Mesendoderm (in vitro differentiated cells): ENCODE results near the gene CPNE4.

Source experiments
- DNase-seq: peaks from one replicate; pipeline ENCODE4 v3.0.0; 2013
- H2AK5ac ChIP-seq: 2 replicates; pipeline ENCODE4 v1.6.1; 2013; ENCODE audit warnings: low read length, inconsistent platforms
- H2BK120ac ChIP-seq: 2 replicates; pipeline ENCODE4 v1.6.1; 2013; ENCODE audit warnings: low read depth, mild to moderate bottlenecking, low read length, moderate library complexity, mixed read lengths
- H2BK15ac ChIP-seq: replicated peaks from 2 replicates; pipeline ENCODE4 v1.6.1; 2013; ENCODE audit warnings: low read depth, mild to moderate bottlenecking, moderate library complexity
- H2BK5ac ChIP-seq: 2 replicates; pipeline ENCODE4 v1.6.1; 2013; ENCODE audit warnings: low read length, inconsistent platforms
- H3K18ac ChIP-seq: 2 replicates; pipeline ENCODE4 v1.6.1; 2013; ENCODE audit warnings: mild to moderate bottlenecking, low read length, mixed read lengths
- H3K23ac ChIP-seq: one replicate; pipeline ENCODE4 v1.6.1; 2013; ENCODE audit warnings: low read length
- H3K27ac ChIP-seq: 2 replicates; pipeline ENCODE4 v1.5.1; 2013; ENCODE audit warnings: low read depth, mild to moderate bottlenecking, inconsistent platforms, low read length, moderate library complexity
- H3K27me3 ChIP-seq: 2 replicates; pipeline ENCODE4 v1.6.1; 2013; ENCODE audit warnings: low read length, control low read depth, mild to moderate bottlenecking, inconsistent platforms; ENCODE audit not compliant: insufficient read depth, poor library complexity
- H3K36me3 ChIP-seq: 2 replicates; pipeline ENCODE4 v1.6.1; 2013; ENCODE audit warnings: low read length, inconsistent platforms; ENCODE audit not compliant: control insufficient read depth, insufficient read depth
- H3K4ac ChIP-seq: one replicate; pipeline ENCODE4 v1.6.1; 2013; ENCODE audit warnings: low read depth, mild to moderate bottlenecking, low read length, moderate library complexity
- H3K4me1 ChIP-seq: 2 replicates; pipeline ENCODE4 v1.6.1; 2013; ENCODE audit warnings: low read depth, low read length, inconsistent platforms; ENCODE audit not compliant: control insufficient read depth
- H3K4me2 ChIP-seq: 2 replicates; pipeline ENCODE4 v1.6.1; 2013; ENCODE audit warnings: low read length
- H3K4me3 ChIP-seq: 2 replicates; pipeline ENCODE4 v1.5.1; 2013; ENCODE audit warnings: mild to moderate bottlenecking, low read length
- H3K56ac ChIP-seq: one replicate; pipeline ENCODE4 v1.6.1; 2013; ENCODE audit warnings: low read length
- H3K79me1 ChIP-seq: 2 replicates; pipeline ENCODE4 v1.6.1; 2013; ENCODE audit warnings: low read length, inconsistent platforms
- H3K79me2 ChIP-seq: 2 replicates; pipeline ENCODE4 v1.6.1; 2013; ENCODE audit warnings: mild to moderate bottlenecking, low read length; ENCODE audit not compliant: control insufficient read depth, insufficient read depth
- H3K9ac ChIP-seq: 2 replicates; pipeline ENCODE4 v1.6.1; 2013; ENCODE audit warnings: low read length, inconsistent platforms
- H4K5ac ChIP-seq: one replicate; pipeline ENCODE4 v1.6.1; 2013; ENCODE audit warnings: low read length
- H4K8ac ChIP-seq: one replicate; pipeline ENCODE4 v1.6.1; 2013; ENCODE audit warnings: low read depth, mild to moderate bottlenecking, control low read depth, low read length, moderate library complexity
- WGBS: extraction: QIAGEN DNeasy Blood & Tissue Kit; methylation state at CpG from one replicate; pipeline ENCODE4 v1.1.7; 2013; ENCODE audit warnings: low lambda C conversion rate, missing lambda C conversion rate; ENCODE audit not compliant: insufficient coverage; ENCODE audit errors: extremely low coverage; 5-methylcytosine and 5-hydroxymethylcytosine counted together

Gene CPNE4

DNA sequence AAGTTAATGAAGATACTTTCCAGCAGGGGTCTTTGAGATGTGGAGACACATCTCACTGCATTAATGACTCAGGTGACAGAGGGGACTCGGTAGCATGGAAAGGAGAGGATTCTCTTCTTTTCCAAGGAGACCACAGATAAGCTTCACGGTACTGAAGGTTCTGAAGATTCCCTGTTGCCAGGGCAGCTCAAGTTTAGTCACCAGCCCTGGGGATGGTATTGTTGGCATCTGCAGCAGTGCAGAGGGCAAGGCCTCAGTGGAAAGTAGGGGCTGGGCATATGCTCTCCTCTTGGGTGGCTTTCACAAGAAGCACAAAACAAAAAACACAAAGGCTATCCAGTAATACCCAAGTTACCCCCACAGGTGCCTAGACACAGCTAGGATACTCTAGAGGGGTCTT, 494.0 kb downstream of the CPNE4 start:
- Histone ChIP-seq H3K4me2 (no peak overlapping the region), H2BK5ac (no peak overlapping the region), H3K56ac (no peak overlapping the region), H3K79me1 (no peaks in the 10 kb centered on the region), H3K9ac (no peak overlapping the region), H3K27ac (no peak overlapping the region), H3K4me1 (no peaks in the 10 kb centered on the region), H2AK5ac (no peak overlapping the region), H3K27me3 (no peaks in the 10 kb centered on the region), H3K23ac (no peak overlapping the region), H2BK120ac (no peak overlapping the region), H4K8ac (no peak overlapping the region), H4K5ac (no peak overlapping the region), H3K4ac (no peak overlapping the region), H2BK15ac (no peak overlapping the region), H3K4me3 (no peak overlapping the region), H3K79me2 (no peaks in the 10 kb centered on the region), H3K18ac (no peak overlapping the region), H3K36me3 (no peaks in the 10 kb centered on the region)
- no peak for DNase-seq
- WGBS = no CpG with 5 or more reads among the region's 2 CpGs

DNA sequence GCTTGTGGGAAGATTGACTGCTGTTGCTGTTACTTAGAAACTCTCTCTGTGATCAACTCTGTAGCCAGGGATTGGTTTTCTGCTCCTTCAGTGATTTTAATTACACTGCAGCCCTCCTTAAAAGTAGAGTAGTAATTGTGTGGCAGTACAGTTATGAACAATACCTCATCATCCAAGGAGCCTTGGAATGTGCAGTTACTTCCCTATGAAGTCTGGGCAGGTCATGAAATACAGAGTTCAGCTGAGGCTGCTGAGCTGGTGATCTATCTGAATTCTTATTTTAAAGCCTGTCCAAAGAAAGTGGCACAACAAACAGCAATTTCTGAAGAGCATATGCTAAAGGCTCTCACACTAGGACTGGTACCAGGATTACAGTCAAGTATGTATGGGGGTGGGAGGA, 494.7 kb downstream of the CPNE4 start:
- H3K4me3 ChIP-seq = no peak overlapping the region

DNA sequence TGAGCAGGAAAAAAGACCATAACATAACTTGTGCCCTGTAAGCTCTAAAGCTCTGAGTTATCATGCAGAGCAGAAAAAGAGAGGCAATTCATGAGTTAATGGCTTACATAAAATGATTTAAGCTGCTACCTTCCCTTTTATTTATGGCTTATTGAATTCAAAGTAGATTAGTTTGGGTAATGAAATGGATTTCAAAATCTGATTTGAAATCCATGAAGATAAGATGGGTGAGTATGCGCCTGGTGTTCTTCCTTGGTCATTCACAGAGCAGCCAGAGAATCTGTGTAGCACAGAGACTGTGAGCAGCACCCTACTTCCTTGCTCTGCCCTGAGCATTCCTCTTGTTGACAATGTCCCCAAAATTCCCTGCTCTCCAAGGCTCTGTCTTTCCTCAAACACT, 495.8 kb downstream of the CPNE4 start:
- no CpG with 5 or more reads among the region's 1 CpG for WGBS
- H2BK15ac ChIP-seq = no peak overlapping the region
- no peak overlapping the region for H4K5ac ChIP-seq
- H3K9ac ChIP-seq = no peak overlapping the region
- H3K79me1 ChIP-seq = no peaks in the 10 kb centered on the region
- no peak overlapping the region for H2BK5ac ChIP-seq
- H3K4me3 ChIP-seq = no peak overlapping the region
- peaks cover 2% of the 10 kb centered on the region for H3K4me1 ChIP-seq
- H3K27ac ChIP-seq = no peak overlapping the region
- H3K56ac ChIP-seq = no peak overlapping the region
- no peak overlapping the region for H3K4ac ChIP-seq
- no peak overlapping the region for H2AK5ac ChIP-seq
- no peak overlapping the region for H2BK120ac ChIP-seq
- H3K18ac ChIP-seq = no peak overlapping the region
- no peaks in the 10 kb centered on the region for H3K27me3 ChIP-seq
- no peak overlapping the region for H3K4me2 ChIP-seq
- DNase-seq = no peak
- H3K23ac ChIP-seq = no peak overlapping the region
- no peaks in the 10 kb centered on the region for H3K36me3 ChIP-seq
- no peak overlapping the region for H4K8ac ChIP-seq
- no peaks in the 10 kb centered on the region for H3K79me2 ChIP-seq

More for the DNA sequence above, 494.7 kb downstream of the CPNE4 start:
- Histone ChIP-seq H3K56ac (no peak overlapping the region), H3K36me3 (no peaks in the 10 kb centered on the region), H4K8ac (no peak overlapping the region), H2BK5ac (no peak overlapping the region), H2BK120ac (no peak overlapping the region), H3K4ac (no peak overlapping the region), H3K9ac (no peak overlapping the region), H4K5ac (no peak overlapping the region), H3K79me2 (no peaks in the 10 kb centered on the region), H3K27ac (no peak overlapping the region), H2BK15ac (no peak overlapping the region), H2AK5ac (no peak overlapping the region), H3K79me1 (no peaks in the 10 kb centered on the region), H3K18ac (no peak overlapping the region), H3K4me2 (no peak overlapping the region), H3K23ac (no peak overlapping the region), H3K27me3 (no peaks in the 10 kb centered on the region), H3K4me1 (no peaks in the 10 kb centered on the region)
- no peak for DNase-seq

DNA sequence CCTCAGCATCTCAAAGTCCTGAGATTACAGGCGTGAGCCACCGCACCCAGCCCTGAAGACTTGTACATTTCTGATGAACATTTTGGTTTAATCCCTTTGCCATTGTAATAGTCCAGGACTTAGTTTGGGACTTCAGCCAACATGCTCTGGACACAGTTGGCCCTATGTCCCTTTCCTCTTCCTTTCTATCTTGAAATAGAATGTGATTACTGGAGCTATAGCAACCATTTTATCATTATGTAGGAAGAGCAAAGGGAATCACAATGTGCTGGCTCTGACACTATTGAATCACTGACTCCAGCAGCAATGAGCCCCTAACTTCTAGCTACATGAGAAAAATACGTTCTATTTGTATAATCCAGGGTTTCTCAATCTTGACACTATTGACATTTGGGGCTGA, 497.3 kb downstream of the CPNE4 start:
- Histone ChIP-seq H2AK5ac (no peak overlapping the region), H3K9ac (no peak overlapping the region), H3K27ac (no peak overlapping the region), H4K5ac (no peak overlapping the region), H3K18ac (no peak overlapping the region), H4K8ac (no peak overlapping the region), H2BK120ac (no peak overlapping the region), H3K79me1 (no peaks in the 10 kb centered on the region), H2BK5ac (no peak overlapping the region), H3K36me3 (no peaks in the 10 kb centered on the region), H3K4me1 (peaks cover 2% of the 10 kb centered on the region), H2BK15ac (no peak overlapping the region), H3K56ac (no peak overlapping the region), H3K23ac (no peak overlapping the region), H3K4ac (no peak overlapping the region), H3K27me3 (no peaks in the 10 kb centered on the region), H3K79me2 (no peaks in the 10 kb centered on the region), H3K4me2 (no peak overlapping the region), H3K4me3 (no peak overlapping the region)
- WGBS = no CpG with 5 or more reads among the region's 3 CpGs
- no peak for DNase-seq

DNA sequence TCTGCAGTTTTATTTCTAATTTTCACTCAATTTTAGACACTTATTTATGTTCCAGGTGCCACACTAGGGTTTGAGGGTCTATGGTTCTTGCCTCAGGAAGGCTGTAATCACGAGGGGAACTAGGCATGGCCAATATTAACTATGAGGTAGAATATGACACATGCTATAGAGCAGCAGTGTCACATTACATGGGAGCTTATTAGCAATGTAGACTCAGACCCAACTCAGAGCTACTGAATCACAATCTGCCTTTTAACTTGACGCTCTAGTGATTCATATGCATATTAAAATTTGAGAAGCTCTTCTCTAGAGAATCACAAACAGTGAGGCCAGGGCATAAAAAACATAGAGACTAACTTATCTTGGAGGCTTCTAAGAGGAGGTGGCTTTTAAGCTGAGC, 499.2 kb downstream of the CPNE4 start:
- no peak overlapping the region for H2BK5ac ChIP-seq
- no CpG with 5 or more reads among the region's 2 CpGs for WGBS
- H3K56ac ChIP-seq = no peak overlapping the region
- no peaks in the 10 kb centered on the region for H3K79me1 ChIP-seq
- H3K9ac ChIP-seq = no peak overlapping the region
- no peaks in the 10 kb centered on the region for H3K79me2 ChIP-seq
- no peak overlapping the region for H3K23ac ChIP-seq
- H3K36me3 ChIP-seq = no peaks in the 10 kb centered on the region
- no peak overlapping the region for H4K5ac ChIP-seq
- no peak overlapping the region for H3K4me3 ChIP-seq
- peaks cover 2% of the 10 kb centered on the region for H3K4me1 ChIP-seq
- H4K8ac ChIP-seq = no peak overlapping the region
- H3K27me3 ChIP-seq = no peaks in the 10 kb centered on the region
- H3K4ac ChIP-seq = no peak overlapping the region
- DNase-seq = no peak
- no peak overlapping the region for H2AK5ac ChIP-seq
- H2BK15ac ChIP-seq = no peak overlapping the region
- H3K18ac ChIP-seq = no peak overlapping the region
- no peak overlapping the region for H3K27ac ChIP-seq
- no peak overlapping the region for H3K4me2 ChIP-seq
- no peak overlapping the region for H2BK120ac ChIP-seq

DNA sequence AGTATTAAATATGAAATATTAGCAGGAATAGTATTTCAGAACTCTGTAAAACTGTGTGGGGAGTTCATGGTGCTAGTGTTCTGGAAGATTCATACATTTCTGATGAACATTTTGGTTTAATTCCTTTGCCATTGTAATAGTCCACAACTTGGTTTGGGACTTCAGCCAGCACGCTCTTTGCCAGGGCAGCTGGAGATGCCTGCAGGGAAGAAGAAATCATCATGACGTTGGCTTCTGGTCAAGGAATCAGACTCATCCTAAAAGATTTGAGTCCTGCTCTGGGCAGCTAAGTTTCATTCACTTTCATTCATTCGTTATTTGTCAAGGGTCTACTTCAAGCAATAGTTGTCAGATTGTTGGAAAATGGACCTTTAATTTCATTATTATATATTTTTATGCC, 499.7 kb downstream of the CPNE4 start:
- Histone ChIP-seq H3K4ac (no peak overlapping the region), H2BK15ac (no peak overlapping the region), H3K18ac (no peak overlapping the region)

More for the DNA sequence above, 499.7 kb downstream of the CPNE4 start:
- H2BK5ac ChIP-seq = no peak overlapping the region
- H3K27me3 ChIP-seq = no peaks in the 10 kb centered on the region
- H3K4me1 ChIP-seq = peaks cover 2% of the 10 kb centered on the region
- no peak overlapping the region for H4K8ac ChIP-seq
- H3K4me3 ChIP-seq = no peak overlapping the region
- H3K36me3 ChIP-seq = no peaks in the 10 kb centered on the region
- DNase-seq = no peak
- no peak overlapping the region for H3K4me2 ChIP-seq
- H3K27ac ChIP-seq = no peak overlapping the region
- no peaks in the 10 kb centered on the region for H3K79me1 ChIP-seq
- no peak overlapping the region for H3K56ac ChIP-seq
- H2AK5ac ChIP-seq = no peak overlapping the region
- no peak overlapping the region for H3K23ac ChIP-seq
- no CpG with 5 or more reads among the region's 3 CpGs for WGBS
- H3K9ac ChIP-seq = no peak overlapping the region
- no peak overlapping the region for H4K5ac ChIP-seq
- H3K79me2 ChIP-seq = no peaks in the 10 kb centered on the region
- no peak overlapping the region for H2BK120ac ChIP-seq
